Lung (tissue), 16 donors: ENCODE measurements around the gene TMEM47. TPM values are rescaled to one million over a fixed set of nuclear protein-coding genes. Genes with fewer than 3 reads are reported as not detected.

Source experiments
- ATAC-seq: fragments of 200-7000 bp; cut with Tn5 transposase; one replicate; pipeline ENCODE4 v1.9.1; 2020; ENCODE audit warnings: moderate number of reproducible peaks; ENCODE audit not compliant: insufficient read depth, low FRiP score
- DNase-seq, 3 donors: peaks; one replicate each; pipeline ENCODE4 v3.0.0-alpha.2; 2013 to 2017
- H3K27ac ChIP-seq, 2 donors: one replicate each; pipeline ENCODE4 v1.5.1; 2013; ENCODE audit warnings: mild to moderate bottlenecking in 2 of 2, moderate library complexity in 2 of 2, control low read depth in 1 of 2, inconsistent platforms in 1 of 2, low read depth in 1 of 2, low read length in 1 of 2
- H3K27me3 ChIP-seq, 3 donors: one replicate each; pipeline ENCODE4 v1.5.1; 2013; ENCODE audit warnings: low read length in 2 of 3; ENCODE audit not compliant: control insufficient read depth in 3 of 3, insufficient read depth in 3 of 3
- H3K36me3 ChIP-seq, 4 donors: one replicate each; pipeline ENCODE4 v1.5.1; 2013; ENCODE audit warnings: low read length in 4 of 4, mild to moderate bottlenecking in 1 of 4, moderate library complexity in 1 of 4; ENCODE audit not compliant: control insufficient read depth in 4 of 4, insufficient read depth in 4 of 4
- H3K4me1 ChIP-seq, 5 donors: one replicate each; pipeline ENCODE4 v1.5.1; 2013; ENCODE audit warnings: low read length in 5 of 5, mild to moderate bottlenecking in 2 of 5, moderate library complexity in 1 of 5; ENCODE audit not compliant: control insufficient read depth in 5 of 5, insufficient read depth in 5 of 5
- H3K4me3 ChIP-seq: one replicate; pipeline ENCODE4 v1.5.1; 2013; ENCODE audit warnings: mild to moderate bottlenecking, control low read depth, moderate library complexity
- H3K9ac ChIP-seq, 2 donors: one replicate each; pipeline ENCODE4 v1.5.1; 2013; ENCODE audit warnings: low read length in 2 of 2, control low read depth in 1 of 2; ENCODE audit not compliant: insufficient read depth in 1 of 2
- H3K9me3 ChIP-seq, 4 donors: one replicate each; pipeline ENCODE4 v1.5.1; 2013; ENCODE audit warnings: low read length in 3 of 4, mild to moderate bottlenecking in 1 of 4, moderate library complexity in 1 of 4; ENCODE audit not compliant: control insufficient read depth in 4 of 4, insufficient read depth in 3 of 4
- CTCF ChIP-seq: IDR thresholded peaks from 2 replicates; pipeline ENCODE4 v1.5.1; 2012; ENCODE audit warnings: mild to moderate bottlenecking; ENCODE audit errors: control extremely low read depth, extremely low read depth
- WGBS, 2 donors: extraction: QIAGEN DNeasy Blood & Tissue Kit; methylation state at CpG; one replicate each; pipeline ENCODE4 v1.1.7; 2013; 5-methylcytosine and 5-hydroxymethylcytosine counted together
- long read RNA-seq, 5 donors: transcript quantifications; one replicate each; lab custom pipeline, GENCODE V29; 2026
- polyA plus RNA-seq, 2 donors: library from polyadenylated mRNA; stranded (reverse); fragments of 200-250 nt; gene quantifications; one replicate each; pipeline ENCODE4 v1.2.1, GENCODE V29; 2013
- total RNA-seq, 2 donors: library from RNA; depleted of rRNA in 1 of 2; stranded (reverse); fragments of >200 nt in 1 of 2; gene quantifications; one replicate each; pipeline ENCODE4 v1.2.1, GENCODE V29; 2014 to 2021
- donor health status: control.
- donor health status: control.
- donor health status: Bipolar disorder and iron deficiency.
- donor health status: healthy.
- donor health status: DM: yes; HTN: yes; CAD: no.

The TMEM47 gene
- 10 to 100 TPM; 16.7 to 42.6 TPM for total RNA-seq
- polyA plus RNA-seq: 1 to 10 TPM; 7.0 to 8.2 TPM
- long read RNA-seq, donor 1, full-length matches to known transcripts: 14 of 14 reads
- long read RNA-seq, donor 1, partial matches to known transcripts: 0 of 14 reads
- long read RNA-seq, donor 1, other reads (novel, unspliced or antisense): 0 of 14 reads
- long read RNA-seq, donor 2, full-length matches to known transcripts: 3 of 3 reads
- long read RNA-seq, donor 2, partial matches to known transcripts: 0 of 3 reads
- long read RNA-seq, donor 2, other reads (novel, unspliced or antisense): 0 of 3 reads
- long read RNA-seq, donor 3, full-length matches to known transcripts: 8 of 8 reads
- long read RNA-seq, donor 3, partial matches to known transcripts: 0 of 8 reads
- long read RNA-seq, donor 3, other reads (novel, unspliced or antisense): 0 of 8 reads
- long read RNA-seq, donor 4, full-length matches to known transcripts: 3 of 3 reads
- long read RNA-seq, donor 4, partial matches to known transcripts: 0 of 3 reads
- long read RNA-seq, donor 4, other reads (novel, unspliced or antisense): 0 of 3 reads
- long read RNA-seq, donor 5, full-length matches to known transcripts: 10 of 10 reads
- long read RNA-seq, donor 5, partial matches to known transcripts: 0 of 10 reads
- long read RNA-seq, donor 5, other reads (novel, unspliced or antisense): 0 of 10 reads

GRCh38 chrX:34656842-34657725, at the start of gene TMEM47:
TMEM47 (minus strand) TSS chrX:34657285; CDS start chrX:34657029, 256 bp downstream.
- TF ChIP-seq CTCF: no peak
- Histone ChIP-seq H3K4me1 (peaks cover 0 to 6% (median 0%) of the 10 kb centered on the region in 5 donors), H3K4me3 (peak within 1 kb of the TSS; percentile 56), H3K9me3 (peaks cover 0 to 2% (median 0%) of the 10 kb centered on the region in 4 donors), H3K27me3 (peaks cover 0 to 14% (median 4%) of the 10 kb centered on the region in 3 donors), H3K27ac (peak within 1 kb of the TSS; percentile 78 to 98), H3K9ac (peak within 1 kb of the TSS; percentile 69 to 92), H3K36me3 (no peaks in the 10 kb centered on the region)
- WGBS, 2 donors: 0 to 26% methylated on average over 11 to 100 of the region's 100 CpGs
- peak; percentile 82 to 92 (median 86) for DNase-seq
- peak; percentile 92 for ATAC-seq

DNA sequence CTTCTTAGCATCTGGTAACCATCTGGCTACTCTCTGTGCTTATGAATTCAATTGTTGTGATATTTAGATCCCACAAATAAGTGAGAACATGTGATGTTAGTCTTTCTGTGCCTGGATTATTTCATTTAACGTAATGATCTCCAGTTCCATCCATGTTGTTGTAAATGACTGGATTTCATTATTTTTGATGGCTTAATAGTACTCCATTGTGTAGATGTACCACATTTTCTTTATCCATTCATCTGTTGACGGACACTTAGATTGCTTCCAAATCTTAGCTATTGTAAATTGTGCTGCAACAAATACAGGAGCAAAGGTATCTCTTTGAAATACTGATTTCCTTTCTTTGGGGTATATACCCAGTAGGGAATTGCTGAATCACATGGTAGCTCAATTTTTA, 30.0 kb upstream of the TMEM47 start:
- Histone ChIP-seq H3K9me3 (peaks cover 0 to 4% (median under 1%) of the 10 kb centered on the region in 4 donors), H3K27ac (no peak overlapping the region), H3K4me1 (no peaks in the 10 kb centered on the region), H3K27me3 (no peaks in the 10 kb centered on the region), H3K9ac (no peak overlapping the region), H3K36me3 (no peaks in the 10 kb centered on the region), H3K4me3 (no peak overlapping the region)
- WGBS, 2 donors: 55 to 81% methylated on average over 2 of the region's 2 CpGs
- ATAC-seq (no peak), DNase-seq (no peak)
- TF ChIP-seq CTCF: no peak

GRCh38 chrX:34659575-34659974, 2.5 kb upstream of the TMEM47 start:
- Histone ChIP-seq H3K36me3 (no peaks in the 10 kb centered on the region), H3K27me3 (peaks cover 0 to 7% (median 4%) of the 10 kb centered on the region in 3 donors), H3K4me3 (no peak overlapping the region), H3K9ac (no peak overlapping the region), H3K27ac (no peak overlapping the region), H3K9me3 (peaks cover 0 to 2% (median 0%) of the 10 kb centered on the region in 4 donors), H3K4me1 (no peaks in the 10 kb centered on the region)
- DNase-seq (no peak), ATAC-seq (no peak)
- 72 to 82% methylated on average over 1 of the region's 1 CpG for WGBS, 2 donors
- TF ChIP-seq CTCF: no peak
